Ovary (tissue), 3 donors: ENCODE data around the gene CTTN.

Source experiments
- EP300 ChIP-seq: sonication (generic); formaldehyde crosslinking; IDR thresholded peaks from one replicate; pipeline ENCODE4 v1.6.1; 2017; ENCODE audit warnings: antibody characterized with exemption
- POLR2A ChIP-seq: fragments of 450-650 bp; IDR thresholded peaks from one replicate; pipeline ENCODE4 v1.6.1; 2017; ENCODE audit warnings: antibody characterized with exemption, mild to moderate bottlenecking, moderate library complexity
- TF ChIP-seq, protein P1 (sequence below), 3 donors: fragments of 450-650 bp in 2 of 3; fragments of 200-600 bp in 1 of 3; IDR thresholded peaks; one replicate each; pipeline versions ENCODE4 v1.5.1 to v1.8.0; 2016 to 2022; ENCODE audit warnings: antibody characterized with exemption in 3 of 3, mild to moderate bottlenecking in 1 of 3
- donor health status: DM: no; HTN: no; CAD: no.

DNA sequence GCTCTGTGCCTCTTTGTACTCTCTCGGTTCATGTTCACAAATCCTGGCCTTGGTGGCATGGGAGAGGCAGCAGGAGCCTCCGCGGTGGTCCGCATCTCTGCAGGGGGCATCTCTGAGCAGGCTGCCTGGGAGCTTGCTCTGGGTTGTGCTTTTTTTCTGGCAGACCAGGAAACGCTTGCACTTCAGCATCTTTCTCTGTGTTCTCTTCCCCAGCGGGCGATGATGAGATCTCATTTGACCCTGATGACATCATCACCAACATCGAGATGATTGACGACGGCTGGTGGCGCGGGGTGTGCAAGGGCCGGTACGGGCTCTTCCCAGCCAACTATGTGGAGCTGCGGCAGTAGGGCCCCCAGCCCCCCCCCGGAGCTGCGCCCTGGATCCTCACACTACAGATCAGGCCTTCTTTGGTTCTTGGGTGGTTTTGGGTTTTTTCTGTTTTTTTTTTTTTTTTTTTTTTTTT, 36.5 kb downstream of the CTTN start:
- TF ChIP-seq, protein P1, sequence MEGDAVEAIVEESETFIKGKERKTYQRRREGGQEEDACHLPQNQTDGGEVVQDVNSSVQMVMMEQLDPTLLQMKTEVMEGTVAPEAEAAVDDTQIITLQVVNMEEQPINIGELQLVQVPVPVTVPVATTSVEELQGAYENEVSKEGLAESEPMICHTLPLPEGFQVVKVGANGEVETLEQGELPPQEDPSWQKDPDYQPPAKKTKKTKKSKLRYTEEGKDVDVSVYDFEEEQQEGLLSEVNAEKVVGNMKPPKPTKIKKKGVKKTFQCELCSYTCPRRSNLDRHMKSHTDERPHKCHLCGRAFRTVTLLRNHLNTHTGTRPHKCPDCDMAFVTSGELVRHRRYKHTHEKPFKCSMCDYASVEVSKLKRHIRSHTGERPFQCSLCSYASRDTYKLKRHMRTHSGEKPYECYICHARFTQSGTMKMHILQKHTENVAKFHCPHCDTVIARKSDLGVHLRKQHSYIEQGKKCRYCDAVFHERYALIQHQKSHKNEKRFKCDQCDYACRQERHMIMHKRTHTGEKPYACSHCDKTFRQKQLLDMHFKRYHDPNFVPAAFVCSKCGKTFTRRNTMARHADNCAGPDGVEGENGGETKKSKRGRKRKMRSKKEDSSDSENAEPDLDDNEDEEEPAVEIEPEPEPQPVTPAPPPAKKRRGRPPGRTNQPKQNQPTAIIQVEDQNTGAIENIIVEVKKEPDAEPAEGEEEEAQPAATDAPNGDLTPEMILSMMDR (IDR thresholded peaks at IDR 0.05): no peak
- TF ChIP-seq EP300 (no peak), POLR2A (no peak)
